Measurements from ENCODE around the gene TRMT112. TPM values are rescaled to one million over a fixed set of nuclear protein-coding genes. Genes with fewer than 3 reads are reported as not detected.

TRMT112 gene
- total and polyA plus RNA-seq, 2 of the 8 experiments (the other 6 are each of a cell fraction or from before 2014, with no cell fraction given): 300 to 650 TPM

GRCh38 chr11:64364435-64364834, 47.1 kb upstream of the TRMT112 start (continued):
- TF ChIP-seq CHD7 (IDR thresholded peaks at IDR 0.05; ENCODE audit: insufficient replicate concordance, low read length): no peak
